Cardiac fibroblast (primary cell): ENCODE measurements around the gene C1QA.

Source experiments
- DNase-seq, 2 donors: peaks; one replicate each; pipeline versions ENCODE4 v3.0.0 to v3.0.0-alpha.2; 2010; ENCODE audit warnings: low read depth in 2 of 2
- H3K4me3 ChIP-seq, 2 donors: replicated peaks in 1 of 2; 1 replicate in 1 of 2; 2 replicates in 1 of 2; pipeline ENCODE4 v1.5.1; 2011; ENCODE audit warnings: low read depth in 2 of 2, low read length in 2 of 2, mild to moderate bottlenecking in 2 of 2, moderate library complexity in 1 of 2
- TF ChIP-seq, protein P1 (sequence below): IDR thresholded peaks from one replicate; pipeline ENCODE4 v1.5.1; 2011; ENCODE audit warnings: low read depth, mild to moderate bottlenecking, low read length, inconsistent platforms

Gene C1QA

DNA sequence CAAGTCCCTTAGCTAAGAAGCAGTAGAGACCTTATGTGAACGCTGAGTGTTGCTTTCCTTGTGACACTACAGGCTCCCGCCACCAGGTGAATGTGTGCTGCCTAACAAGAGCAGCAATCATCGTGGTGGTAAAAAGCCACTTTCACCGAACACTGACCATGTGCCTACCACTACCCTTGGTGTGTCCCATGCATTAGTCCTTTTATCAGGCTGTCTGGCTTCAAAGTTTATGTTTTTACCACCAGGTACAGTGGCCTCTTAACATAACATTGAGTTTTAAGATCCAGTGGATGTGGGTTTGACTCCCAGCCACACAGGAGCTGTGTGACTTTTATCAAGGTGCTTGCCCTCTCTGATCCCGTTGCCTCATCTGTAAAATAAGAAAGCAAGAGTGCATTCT lies 18.3 kb downstream of the C1QA start:
- H3K4me3 ChIP-seq: no peak overlapping the region
- DNase-seq: no peak
- TF ChIP-seq, protein P1, sequence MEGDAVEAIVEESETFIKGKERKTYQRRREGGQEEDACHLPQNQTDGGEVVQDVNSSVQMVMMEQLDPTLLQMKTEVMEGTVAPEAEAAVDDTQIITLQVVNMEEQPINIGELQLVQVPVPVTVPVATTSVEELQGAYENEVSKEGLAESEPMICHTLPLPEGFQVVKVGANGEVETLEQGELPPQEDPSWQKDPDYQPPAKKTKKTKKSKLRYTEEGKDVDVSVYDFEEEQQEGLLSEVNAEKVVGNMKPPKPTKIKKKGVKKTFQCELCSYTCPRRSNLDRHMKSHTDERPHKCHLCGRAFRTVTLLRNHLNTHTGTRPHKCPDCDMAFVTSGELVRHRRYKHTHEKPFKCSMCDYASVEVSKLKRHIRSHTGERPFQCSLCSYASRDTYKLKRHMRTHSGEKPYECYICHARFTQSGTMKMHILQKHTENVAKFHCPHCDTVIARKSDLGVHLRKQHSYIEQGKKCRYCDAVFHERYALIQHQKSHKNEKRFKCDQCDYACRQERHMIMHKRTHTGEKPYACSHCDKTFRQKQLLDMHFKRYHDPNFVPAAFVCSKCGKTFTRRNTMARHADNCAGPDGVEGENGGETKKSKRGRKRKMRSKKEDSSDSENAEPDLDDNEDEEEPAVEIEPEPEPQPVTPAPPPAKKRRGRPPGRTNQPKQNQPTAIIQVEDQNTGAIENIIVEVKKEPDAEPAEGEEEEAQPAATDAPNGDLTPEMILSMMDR: no peak

DNA sequence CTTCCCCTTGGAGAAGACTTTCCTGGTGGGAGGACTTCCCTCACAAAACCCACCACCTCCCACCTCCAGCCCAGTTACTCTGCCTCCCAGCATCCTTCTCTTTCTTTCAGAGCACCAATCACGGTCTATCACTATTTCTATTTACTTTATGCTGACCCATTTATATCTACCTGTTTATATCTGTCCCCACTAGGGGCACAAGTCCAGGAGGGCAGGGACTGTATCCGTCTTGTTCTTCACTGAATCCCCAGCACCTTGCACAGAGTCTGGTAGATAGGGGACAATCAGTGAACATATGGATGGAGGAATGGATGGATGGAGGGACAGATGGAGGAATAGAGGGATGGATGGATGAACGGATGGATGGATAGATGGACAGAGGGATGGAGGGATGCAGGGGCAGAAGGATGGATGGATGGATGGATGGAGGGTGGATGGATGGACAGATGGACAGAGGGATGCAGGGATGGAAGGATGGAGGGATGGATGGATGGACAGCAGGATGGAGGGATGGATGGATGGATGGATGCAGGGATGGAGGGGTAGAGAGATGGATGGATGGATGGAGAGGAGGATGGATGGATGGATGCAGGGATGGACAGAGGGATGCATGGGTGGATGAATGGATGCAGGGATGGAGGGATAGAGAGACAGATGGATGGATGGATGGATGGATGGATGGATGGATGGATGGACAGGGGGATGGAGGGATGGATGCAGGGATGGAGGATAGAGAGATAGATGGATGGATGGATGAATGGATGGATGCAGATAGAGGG lies 22.1 kb downstream of the C1QA start:
- no peak for DNase-seq
- TF ChIP-seq, protein P1: no peak
- no peak overlapping the region for H3K4me3 ChIP-seq

GRCh38 chr1:22660716-22661241 lies 24.4 kb downstream of the C1QA start:
- H3K4me3 ChIP-seq: no peak overlapping the region
- TF ChIP-seq, protein P1: no peak
- DNase-seq: no peak

DNA sequence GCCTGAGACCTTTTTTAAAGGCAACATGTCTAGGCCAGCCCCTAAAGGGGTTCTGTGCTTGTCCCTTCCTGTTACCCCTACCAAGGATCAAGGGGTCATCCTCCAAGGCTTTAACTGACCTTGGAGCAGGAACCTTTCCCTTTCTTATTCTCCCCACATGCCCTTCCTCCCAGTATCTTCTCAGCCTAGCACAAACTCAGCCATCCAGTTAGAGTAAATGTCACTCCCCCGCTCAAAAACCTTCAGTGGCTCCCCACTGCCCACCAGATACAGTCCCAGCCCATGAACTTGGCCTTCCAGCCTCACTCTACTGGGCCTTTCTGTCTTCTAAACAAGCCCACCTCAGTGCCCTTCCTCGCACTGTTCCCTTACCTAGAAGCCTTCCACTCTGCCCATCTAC lies 25.5 kb downstream of the C1QA start:
- TF ChIP-seq, protein P1: no peak
- no peak for DNase-seq
- H3K4me3 ChIP-seq: no peak overlapping the region

DNA sequence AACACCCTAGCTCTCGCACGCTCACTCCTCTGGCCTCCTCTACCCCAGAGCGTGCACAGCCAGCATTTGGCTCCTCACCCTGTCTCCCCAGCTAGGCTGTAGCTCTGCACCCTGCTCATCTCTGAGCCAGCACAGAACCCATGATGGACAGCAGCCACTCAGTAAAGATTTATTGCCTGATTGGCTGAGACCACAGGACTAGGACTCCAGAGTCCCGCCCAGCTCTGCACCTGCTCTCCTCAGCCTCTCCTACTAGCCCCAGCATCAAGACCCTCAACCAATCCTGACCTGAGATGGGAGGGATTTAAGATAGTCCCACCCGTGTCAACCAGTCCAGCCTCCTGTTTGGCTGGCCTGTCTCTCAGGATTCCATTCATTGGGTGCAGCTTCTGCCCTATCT lies 25.9 kb downstream of the C1QA start:
- peak in 1 of 2 donors; percentile 2 for DNase-seq
- TF ChIP-seq, protein P1: no peak
- H3K4me3 ChIP-seq: no peak overlapping the region

DNA sequence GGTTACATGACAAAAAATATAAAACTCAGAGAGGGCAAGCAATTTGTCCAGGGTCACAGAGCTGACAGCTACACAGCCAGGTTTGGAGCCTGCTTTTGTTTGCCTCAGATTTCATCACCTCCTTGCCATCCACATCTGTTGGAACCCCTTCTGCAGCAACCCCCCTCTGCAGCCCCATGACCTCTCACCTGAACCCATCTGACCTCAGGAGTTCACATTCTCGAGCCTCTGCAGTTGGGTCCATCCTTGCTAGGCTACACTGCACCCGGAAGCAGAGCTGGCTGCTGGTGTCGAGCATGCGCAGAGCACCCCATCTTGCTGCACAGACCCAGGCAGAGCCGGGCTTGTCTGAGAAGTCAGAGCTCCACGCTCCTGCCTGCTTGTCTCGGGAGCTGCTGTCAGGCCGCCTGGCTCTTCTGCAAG lies 26.6 kb downstream of the C1QA start:
- TF ChIP-seq, protein P1: no peak

GRCh38 chr1:22665752-22666151 lies 29.3 kb downstream of the C1QA start:
- DNase-seq: peak; percentile 35 to 42
- TF ChIP-seq, protein P1: peak; percentile 60
- H3K4me3 ChIP-seq: no peak overlapping the region

More for the DNA sequence above, 26.6 kb downstream of the C1QA start:
- no peak for DNase-seq
- no peak overlapping the region for H3K4me3 ChIP-seq
